ENCODE measurements around the gene EXOC6.

The EXOC6 gene

DNA sequence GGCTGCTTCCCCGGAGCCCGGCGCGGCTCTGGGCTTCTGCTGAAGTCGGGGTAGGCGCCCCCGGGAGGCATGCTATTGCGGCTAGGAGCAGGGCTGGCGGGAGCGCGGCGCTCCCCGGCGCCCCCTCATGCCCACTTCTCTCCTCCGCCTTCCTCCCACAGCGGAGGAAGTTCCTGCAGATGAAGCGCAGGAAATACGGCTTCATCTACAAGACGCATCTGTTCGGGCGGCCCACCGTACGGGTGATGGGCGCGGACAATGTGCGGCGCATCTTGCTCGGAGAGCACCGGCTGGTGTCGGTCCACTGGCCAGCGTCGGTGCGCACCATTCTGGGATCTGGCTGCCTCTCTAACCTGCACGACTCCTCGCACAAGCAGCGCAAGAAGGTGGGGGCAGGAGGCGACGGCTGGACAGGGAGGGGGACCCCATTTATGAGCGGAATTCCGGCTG lies 225.9 kb downstream of the EXOC6 start:
- TF ChIP-seq ZFP3 (CRISPR knock-in tag; IDR thresholded peaks at IDR 0.05) (no peak), ARNTL (CRISPR knock-in tag; IDR thresholded peaks at IDR 0.05; ENCODE audit: borderline replicate concordance, low read depth) (no peak), CSDC2 (CRISPR knock-in tag; IDR thresholded peaks at IDR 0.05) (no peak), ZC3H10 (CRISPR knock-in tag; IDR thresholded peaks at IDR 0.05) (no peak), TOX (CRISPR knock-in tag; IDR thresholded peaks at IDR 0.05; ENCODE audit: borderline replicate concordance) (no peak), ISL1 (CRISPR knock-in tag; IDR thresholded peaks at IDR 0.05) (no peak), TCF4 (CRISPR knock-in tag; IDR thresholded peaks at IDR 0.05; ENCODE audit: borderline replicate concordance) (no peak), GLIS3 (CRISPR knock-in tag; IDR thresholded peaks at IDR 0.05) (no peak), OSR1 (CRISPR knock-in tag; IDR thresholded peaks at IDR 0.05) (no peak), BACH2 (CRISPR knock-in tag; IDR thresholded peaks at IDR 0.05; ENCODE audit: borderline replicate concordance) (no peak), PPARA (CRISPR knock-in tag; IDR thresholded peaks at IDR 0.05; ENCODE audit: borderline replicate concordance) (no peak), RARB (CRISPR knock-in tag; IDR thresholded peaks at IDR 0.05) (no peak), ZFP30 (CRISPR knock-in tag; IDR thresholded peaks at IDR 0.05) (no peak), ESRRG (CRISPR knock-in tag; IDR thresholded peaks at IDR 0.05) (no peak)
- TF ChIP-seq, protein P1, sequence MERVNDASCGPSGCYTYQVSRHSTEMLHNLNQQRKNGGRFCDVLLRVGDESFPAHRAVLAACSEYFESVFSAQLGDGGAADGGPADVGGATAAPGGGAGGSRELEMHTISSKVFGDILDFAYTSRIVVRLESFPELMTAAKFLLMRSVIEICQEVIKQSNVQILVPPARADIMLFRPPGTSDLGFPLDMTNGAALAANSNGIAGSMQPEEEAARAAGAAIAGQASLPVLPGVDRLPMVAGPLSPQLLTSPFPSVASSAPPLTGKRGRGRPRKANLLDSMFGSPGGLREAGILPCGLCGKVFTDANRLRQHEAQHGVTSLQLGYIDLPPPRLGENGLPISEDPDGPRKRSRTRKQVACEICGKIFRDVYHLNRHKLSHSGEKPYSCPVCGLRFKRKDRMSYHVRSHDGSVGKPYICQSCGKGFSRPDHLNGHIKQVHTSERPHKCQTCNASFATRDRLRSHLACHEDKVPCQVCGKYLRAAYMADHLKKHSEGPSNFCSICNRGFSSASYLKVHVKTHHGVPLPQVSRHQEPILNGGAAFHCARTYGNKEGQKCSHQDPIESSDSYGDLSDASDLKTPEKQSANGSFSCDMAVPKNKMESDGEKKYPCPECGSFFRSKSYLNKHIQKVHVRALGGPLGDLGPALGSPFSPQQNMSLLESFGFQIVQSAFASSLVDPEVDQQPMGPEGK (CRISPR knock-in tag; IDR thresholded peaks at IDR 0.05; ENCODE audit: borderline replicate concordance) = no peak
- TF ChIP-seq, protein P2, sequence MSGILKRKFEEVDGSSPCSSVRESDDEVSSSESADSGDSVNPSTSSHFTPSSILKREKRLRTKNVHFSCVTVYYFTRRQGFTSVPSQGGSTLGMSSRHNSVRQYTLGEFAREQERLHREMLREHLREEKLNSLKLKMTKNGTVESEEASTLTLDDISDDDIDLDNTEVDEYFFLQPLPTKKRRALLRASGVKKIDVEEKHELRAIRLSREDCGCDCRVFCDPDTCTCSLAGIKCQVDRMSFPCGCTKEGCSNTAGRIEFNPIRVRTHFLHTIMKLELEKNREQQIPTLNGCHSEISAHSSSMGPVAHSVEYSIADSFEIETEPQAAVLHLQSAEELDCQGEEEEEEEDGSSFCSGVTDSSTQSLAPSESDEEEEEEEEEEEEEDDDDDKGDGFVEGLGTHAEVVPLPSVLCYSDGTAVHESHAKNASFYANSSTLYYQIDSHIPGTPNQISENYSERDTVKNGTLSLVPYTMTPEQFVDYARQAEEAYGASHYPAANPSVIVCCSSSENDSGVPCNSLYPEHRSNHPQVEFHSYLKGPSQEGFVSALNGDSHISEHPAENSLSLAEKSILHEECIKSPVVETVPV (CRISPR knock-in tag; IDR thresholded peaks at IDR 0.05) = no peak
- TF ChIP-seq, protein P3, sequence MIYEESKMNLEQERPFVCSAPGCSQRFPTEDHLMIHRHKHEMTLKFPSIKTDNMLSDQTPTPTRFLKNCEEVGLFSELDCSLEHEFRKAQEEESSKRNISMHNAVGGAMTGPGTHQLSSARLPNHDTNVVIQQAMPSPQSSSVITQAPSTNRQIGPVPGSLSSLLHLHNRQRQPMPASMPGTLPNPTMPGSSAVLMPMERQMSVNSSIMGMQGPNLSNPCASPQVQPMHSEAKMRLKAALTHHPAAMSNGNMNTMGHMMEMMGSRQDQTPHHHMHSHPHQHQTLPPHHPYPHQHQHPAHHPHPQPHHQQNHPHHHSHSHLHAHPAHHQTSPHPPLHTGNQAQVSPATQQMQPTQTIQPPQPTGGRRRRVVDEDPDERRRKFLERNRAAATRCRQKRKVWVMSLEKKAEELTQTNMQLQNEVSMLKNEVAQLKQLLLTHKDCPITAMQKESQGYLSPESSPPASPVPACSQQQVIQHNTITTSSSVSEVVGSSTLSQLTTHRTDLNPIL (CRISPR knock-in tag; IDR thresholded peaks at IDR 0.05; ENCODE audit: low read depth) = no peak
- TF ChIP-seq, protein P4, sequence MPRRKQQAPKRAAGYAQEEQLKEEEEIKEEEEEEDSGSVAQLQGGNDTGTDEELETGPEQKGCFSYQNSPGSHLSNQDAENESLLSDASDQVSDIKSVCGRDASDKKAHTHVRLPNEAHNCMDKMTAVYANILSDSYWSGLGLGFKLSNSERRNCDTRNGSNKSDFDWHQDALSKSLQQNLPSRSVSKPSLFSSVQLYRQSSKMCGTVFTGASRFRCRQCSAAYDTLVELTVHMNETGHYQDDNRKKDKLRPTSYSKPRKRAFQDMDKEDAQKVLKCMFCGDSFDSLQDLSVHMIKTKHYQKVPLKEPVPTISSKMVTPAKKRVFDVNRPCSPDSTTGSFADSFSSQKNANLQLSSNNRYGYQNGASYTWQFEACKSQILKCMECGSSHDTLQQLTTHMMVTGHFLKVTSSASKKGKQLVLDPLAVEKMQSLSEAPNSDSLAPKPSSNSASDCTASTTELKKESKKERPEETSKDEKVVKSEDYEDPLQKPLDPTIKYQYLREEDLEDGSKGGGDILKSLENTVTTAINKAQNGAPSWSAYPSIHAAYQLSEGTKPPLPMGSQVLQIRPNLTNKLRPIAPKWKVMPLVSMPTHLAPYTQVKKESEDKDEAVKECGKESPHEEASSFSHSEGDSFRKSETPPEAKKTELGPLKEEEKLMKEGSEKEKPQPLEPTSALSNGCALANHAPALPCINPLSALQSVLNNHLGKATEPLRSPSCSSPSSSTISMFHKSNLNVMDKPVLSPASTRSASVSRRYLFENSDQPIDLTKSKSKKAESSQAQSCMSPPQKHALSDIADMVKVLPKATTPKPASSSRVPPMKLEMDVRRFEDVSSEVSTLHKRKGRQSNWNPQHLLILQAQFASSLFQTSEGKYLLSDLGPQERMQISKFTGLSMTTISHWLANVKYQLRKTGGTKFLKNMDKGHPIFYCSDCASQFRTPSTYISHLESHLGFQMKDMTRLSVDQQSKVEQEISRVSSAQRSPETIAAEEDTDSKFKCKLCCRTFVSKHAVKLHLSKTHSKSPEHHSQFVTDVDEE (CRISPR knock-in tag; IDR thresholded peaks at IDR 0.05) = no peak
- TF ChIP-seq, protein P5, sequence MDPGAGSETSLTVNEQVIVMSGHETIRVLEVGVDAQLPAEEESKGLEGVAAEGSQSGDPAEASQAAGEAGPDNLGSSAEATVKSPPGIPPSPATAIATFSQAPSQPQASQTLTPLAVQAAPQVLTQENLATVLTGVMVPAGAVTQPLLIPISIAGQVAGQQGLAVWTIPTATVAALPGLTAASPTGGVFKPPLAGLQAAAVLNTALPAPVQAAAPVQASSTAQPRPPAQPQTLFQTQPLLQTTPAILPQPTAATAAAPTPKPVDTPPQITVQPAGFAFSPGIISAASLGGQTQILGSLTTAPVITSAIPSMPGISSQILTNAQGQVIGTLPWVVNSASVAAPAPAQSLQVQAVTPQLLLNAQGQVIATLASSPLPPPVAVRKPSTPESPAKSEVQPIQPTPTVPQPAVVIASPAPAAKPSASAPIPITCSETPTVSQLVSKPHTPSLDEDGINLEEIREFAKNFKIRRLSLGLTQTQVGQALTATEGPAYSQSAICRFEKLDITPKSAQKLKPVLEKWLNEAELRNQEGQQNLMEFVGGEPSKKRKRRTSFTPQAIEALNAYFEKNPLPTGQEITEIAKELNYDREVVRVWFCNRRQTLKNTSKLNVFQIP (CRISPR knock-in tag; IDR thresholded peaks at IDR 0.05; ENCODE audit: borderline replicate concordance, low read depth) = no peak
- peak; percentile 33 for ATAC-seq

DNA sequence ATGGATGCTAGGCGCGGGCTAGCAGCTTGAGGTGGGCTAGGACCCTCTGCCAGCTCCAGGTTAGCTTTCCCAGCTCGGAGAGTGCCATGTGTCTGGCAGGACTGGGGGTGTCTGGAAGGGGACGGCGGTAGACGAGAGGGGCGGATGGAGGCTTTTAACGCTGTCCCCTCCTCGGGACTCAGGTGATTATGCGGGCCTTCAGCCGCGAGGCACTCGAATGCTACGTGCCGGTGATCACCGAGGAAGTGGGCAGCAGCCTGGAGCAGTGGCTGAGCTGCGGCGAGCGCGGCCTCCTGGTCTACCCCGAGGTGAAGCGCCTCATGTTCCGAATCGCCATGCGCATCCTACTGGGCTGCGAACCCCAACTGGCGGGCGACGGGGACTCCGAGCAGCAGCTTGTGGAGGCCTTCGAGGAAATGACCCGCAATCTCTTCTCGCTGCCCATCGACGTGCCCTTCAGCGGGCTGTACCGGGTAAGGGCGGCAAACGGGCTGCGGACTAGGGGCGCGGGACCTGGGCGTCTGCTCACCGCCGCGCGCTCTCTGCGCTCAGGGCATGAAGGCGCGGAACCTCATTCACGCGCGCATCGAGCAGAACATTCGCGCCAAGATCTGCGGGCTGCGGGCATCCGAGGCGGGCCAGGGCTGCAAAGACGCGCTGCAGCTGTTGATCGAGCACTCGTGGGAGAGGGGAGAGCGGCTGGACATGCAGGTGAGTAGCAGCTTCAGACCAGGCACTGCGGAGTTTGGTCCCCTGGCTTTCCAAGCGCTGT lies 226.5 kb downstream of the EXOC6 start:
- no peak for TF ChIP-seq TOX (CRISPR knock-in tag; IDR thresholded peaks at IDR 0.05; ENCODE audit: borderline replicate concordance)
- no peak for TF ChIP-seq ZNF70 (CRISPR knock-in tag; IDR thresholded peaks at IDR 0.05)
- TF ChIP-seq ARNTL (CRISPR knock-in tag; IDR thresholded peaks at IDR 0.05; ENCODE audit: borderline replicate concordance, low read depth) = no peak
- no peak for TF ChIP-seq ZNF8 (CRISPR knock-in tag; IDR thresholded peaks at IDR 0.05)

More for the DNA sequence above, 226.5 kb downstream of the EXOC6 start:
- no peak for ATAC-seq

All from SK-N-SH treated with all-trans-retinoic acid at 6 μM for 48 hours (cell line).